GM12878 (cell line): ENCODE results near the gene MLF1. TPM values are rescaled to one million over a fixed set of nuclear protein-coding genes. Genes with fewer than 3 reads are reported as not detected.

ENCODE experiments used
- EZH2 ChIP-seq: IDR thresholded peaks from 2 replicates; pipeline ENCODE4 v1.6.1; 2012; ENCODE audit warnings: low read depth, mild to moderate bottlenecking, control low read depth, inconsistent platforms, low read length, borderline replicate concordance; ENCODE audit not compliant: control insufficient read depth
- FOS ChIP-seq: IDR thresholded peaks from 3 replicates; pipeline ENCODE4 v1.6.1; 2011; ENCODE audit warnings: borderline replicate concordance; ENCODE audit not compliant: insufficient read length; ENCODE audit errors: extremely low read depth
- polyA plus RNA-seq, 11 experiments: library from polyadenylated mRNA; depleted of rRNA in 4 of 11; unstranded in 6 of 11; stranded (reverse) in 5 of 11; fragments of >200 nt; fragmentation: Nextera tagmentation in 4 of 11; fragmentation: Illumina TruSeq in 1 of 11; extraction: Ambion mirVana in 4 of 11; extraction: Trizol in 1 of 11; gene quantifications; 1 replicate in 1 of 11; 2 replicates in 10 of 11; pipeline versions ENCODE4 v1.2.1 to v1.2.3, GENCODE V29; 2011 to 2016; ENCODE audit warnings: inconsistent platforms in 2 of 11, missing spikeins in 2 of 11, low read depth in 1 of 11
- total RNA-seq, 4 experiments: library from RNA; depleted of rRNA in 3 of 4; stranded (reverse); fragments of >200 nt in 3 of 4; fragmentation: Illumina TruSeq in 1 of 4; extraction: Trizol in 1 of 4; gene quantifications; 2 replicates each; pipeline versions ENCODE4 v1.2.1 to v1.2.3, GENCODE V29; 2013 to 2021
- TF ChIP-seq, protein P1 (sequence below): fragments of 450-650 bp; IDR thresholded peaks from 2 replicates; pipeline ENCODE4 v1.6.1; 2017; ENCODE audit warnings: mild to moderate bottlenecking, low read depth, inconsistent platforms; ENCODE audit not compliant: poor library complexity, severe bottlenecking
- TF ChIP-seq, protein P2 (sequence below): fragments of 450-650 bp; IDR thresholded peaks from 2 replicates; pipeline ENCODE4 v1.6.1; 2017; ENCODE audit warnings: mild to moderate bottlenecking, moderate library complexity
- TF ChIP-seq, protein P3 (sequence below): fragments of 450-650 bp; IDR thresholded peaks from 2 replicates; pipeline ENCODE4 v1.6.1; 2017; ENCODE audit warnings: antibody characterized with exemption, mild to moderate bottlenecking, moderate library complexity
- TF ChIP-seq, protein P4 (sequence below): IDR thresholded peaks from 2 replicates; pipeline ENCODE4 v1.6.1; 2012; ENCODE audit warnings: improper control_type of control experiment, low read depth, low read length; ENCODE audit not compliant: insufficient replicate concordance
- TF ChIP-seq, protein P5 (sequence below): fragments of 450-650 bp; conservative IDR thresholded peaks from 2 replicates; pipeline ENCODE4 v1.6.1; 2017; ENCODE audit warnings: mild to moderate bottlenecking, moderate library complexity
- TF ChIP-seq, protein P6 (sequence below): fragments of 450-650 bp; IDR thresholded peaks from 2 replicates; pipeline ENCODE4 v1.6.1; 2018; ENCODE audit warnings: mild to moderate bottlenecking, low read depth, moderate library complexity; ENCODE audit not compliant: partially characterized antibody

The MLF1 gene
- total and polyA plus RNA-seq, 10 of the 15 experiments (the other 5 are each of a cell fraction or from before 2014, with no cell fraction given): 0.19 to 0.69 (median 0.40) TPM; not detected in 2

DNA sequence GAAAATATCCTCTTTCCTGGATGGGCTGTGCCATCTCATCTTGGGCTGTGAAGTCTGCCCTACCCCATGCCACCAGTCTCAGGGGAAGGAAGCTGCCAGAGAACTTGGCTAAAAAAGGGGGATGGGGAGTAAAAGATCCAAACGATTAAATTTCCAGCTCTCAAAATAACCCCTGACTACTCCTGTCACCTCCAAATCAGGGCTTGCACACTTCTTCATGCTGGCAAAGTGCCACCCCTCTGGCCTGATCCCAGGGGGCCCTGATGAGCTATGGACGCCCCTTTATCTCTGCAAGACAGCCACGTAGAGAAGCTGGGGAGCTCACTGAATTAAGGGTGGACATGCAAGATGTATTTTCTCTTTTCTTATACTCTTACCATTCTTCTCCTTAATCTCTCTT lies 1.2 kb upstream of the MLF1 start (continued):
- TF ChIP-seq, protein P1, sequence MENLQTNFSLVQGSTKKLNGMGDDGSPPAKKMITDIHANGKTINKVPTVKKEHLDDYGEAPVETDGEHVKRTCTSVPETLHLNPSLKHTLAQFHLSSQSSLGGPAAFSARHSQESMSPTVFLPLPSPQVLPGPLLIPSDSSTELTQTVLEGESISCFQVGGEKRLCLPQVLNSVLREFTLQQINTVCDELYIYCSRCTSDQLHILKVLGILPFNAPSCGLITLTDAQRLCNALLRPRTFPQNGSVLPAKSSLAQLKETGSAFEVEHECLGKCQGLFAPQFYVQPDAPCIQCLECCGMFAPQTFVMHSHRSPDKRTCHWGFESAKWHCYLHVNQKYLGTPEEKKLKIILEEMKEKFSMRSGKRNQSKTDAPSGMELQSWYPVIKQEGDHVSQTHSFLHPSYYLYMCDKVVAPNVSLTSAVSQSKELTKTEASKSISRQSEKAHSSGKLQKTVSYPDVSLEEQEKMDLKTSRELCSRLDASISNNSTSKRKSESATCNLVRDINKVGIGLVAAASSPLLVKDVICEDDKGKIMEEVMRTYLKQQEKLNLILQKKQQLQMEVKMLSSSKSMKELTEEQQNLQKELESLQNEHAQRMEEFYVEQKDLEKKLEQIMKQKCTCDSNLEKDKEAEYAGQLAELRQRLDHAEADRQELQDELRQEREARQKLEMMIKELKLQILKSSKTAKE: no peak
- TF ChIP-seq, protein P2, sequence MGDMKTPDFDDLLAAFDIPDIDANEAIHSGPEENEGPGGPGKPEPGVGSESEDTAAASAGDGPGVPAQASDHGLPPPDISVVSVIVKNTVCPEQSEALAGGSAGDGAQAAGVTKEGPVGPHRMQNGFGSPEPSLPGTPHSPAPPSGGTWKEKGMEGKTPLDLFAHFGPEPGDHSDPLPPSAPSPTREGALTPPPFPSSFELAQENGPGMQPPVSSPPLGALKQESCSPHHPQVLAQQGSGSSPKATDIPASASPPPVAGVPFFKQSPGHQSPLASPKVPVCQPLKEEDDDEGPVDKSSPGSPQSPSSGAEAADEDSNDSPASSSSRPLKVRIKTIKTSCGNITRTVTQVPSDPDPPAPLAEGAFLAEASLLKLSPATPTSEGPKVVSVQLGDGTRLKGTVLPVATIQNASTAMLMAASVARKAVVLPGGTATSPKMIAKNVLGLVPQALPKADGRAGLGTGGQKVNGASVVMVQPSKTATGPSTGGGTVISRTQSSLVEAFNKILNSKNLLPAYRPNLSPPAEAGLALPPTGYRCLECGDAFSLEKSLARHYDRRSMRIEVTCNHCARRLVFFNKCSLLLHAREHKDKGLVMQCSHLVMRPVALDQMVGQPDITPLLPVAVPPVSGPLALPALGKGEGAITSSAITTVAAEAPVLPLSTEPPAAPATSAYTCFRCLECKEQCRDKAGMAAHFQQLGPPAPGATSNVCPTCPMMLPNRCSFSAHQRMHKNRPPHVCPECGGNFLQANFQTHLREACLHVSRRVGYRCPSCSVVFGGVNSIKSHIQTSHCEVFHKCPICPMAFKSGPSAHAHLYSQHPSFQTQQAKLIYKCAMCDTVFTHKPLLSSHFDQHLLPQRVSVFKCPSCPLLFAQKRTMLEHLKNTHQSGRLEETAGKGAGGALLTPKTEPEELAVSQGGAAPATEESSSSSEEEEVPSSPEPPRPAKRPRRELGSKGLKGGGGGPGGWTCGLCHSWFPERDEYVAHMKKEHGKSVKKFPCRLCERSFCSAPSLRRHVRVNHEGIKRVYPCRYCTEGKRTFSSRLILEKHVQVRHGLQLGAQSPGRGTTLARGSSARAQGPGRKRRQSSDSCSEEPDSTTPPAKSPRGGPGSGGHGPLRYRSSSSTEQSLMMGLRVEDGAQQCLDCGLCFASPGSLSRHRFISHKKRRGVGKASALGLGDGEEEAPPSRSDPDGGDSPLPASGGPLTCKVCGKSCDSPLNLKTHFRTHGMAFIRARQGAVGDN: no peak
- TF ChIP-seq, protein P3, sequence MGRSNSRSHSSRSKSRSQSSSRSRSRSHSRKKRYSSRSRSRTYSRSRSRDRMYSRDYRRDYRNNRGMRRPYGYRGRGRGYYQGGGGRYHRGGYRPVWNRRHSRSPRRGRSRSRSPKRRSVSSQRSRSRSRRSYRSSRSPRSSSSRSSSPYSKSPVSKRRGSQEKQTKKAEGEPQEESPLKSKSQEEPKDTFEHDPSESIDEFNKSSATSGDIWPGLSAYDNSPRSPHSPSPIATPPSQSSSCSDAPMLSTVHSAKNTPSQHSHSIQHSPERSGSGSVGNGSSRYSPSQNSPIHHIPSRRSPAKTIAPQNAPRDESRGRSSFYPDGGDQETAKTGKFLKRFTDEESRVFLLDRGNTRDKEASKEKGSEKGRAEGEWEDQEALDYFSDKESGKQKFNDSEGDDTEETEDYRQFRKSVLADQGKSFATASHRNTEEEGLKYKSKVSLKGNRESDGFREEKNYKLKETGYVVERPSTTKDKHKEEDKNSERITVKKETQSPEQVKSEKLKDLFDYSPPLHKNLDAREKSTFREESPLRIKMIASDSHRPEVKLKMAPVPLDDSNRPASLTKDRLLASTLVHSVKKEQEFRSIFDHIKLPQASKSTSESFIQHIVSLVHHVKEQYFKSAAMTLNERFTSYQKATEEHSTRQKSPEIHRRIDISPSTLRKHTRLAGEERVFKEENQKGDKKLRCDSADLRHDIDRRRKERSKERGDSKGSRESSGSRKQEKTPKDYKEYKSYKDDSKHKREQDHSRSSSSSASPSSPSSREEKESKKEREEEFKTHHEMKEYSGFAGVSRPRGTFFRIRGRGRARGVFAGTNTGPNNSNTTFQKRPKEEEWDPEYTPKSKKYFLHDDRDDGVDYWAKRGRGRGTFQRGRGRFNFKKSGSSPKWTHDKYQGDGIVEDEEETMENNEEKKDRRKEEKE: no peak
- TF ChIP-seq, protein P4, sequence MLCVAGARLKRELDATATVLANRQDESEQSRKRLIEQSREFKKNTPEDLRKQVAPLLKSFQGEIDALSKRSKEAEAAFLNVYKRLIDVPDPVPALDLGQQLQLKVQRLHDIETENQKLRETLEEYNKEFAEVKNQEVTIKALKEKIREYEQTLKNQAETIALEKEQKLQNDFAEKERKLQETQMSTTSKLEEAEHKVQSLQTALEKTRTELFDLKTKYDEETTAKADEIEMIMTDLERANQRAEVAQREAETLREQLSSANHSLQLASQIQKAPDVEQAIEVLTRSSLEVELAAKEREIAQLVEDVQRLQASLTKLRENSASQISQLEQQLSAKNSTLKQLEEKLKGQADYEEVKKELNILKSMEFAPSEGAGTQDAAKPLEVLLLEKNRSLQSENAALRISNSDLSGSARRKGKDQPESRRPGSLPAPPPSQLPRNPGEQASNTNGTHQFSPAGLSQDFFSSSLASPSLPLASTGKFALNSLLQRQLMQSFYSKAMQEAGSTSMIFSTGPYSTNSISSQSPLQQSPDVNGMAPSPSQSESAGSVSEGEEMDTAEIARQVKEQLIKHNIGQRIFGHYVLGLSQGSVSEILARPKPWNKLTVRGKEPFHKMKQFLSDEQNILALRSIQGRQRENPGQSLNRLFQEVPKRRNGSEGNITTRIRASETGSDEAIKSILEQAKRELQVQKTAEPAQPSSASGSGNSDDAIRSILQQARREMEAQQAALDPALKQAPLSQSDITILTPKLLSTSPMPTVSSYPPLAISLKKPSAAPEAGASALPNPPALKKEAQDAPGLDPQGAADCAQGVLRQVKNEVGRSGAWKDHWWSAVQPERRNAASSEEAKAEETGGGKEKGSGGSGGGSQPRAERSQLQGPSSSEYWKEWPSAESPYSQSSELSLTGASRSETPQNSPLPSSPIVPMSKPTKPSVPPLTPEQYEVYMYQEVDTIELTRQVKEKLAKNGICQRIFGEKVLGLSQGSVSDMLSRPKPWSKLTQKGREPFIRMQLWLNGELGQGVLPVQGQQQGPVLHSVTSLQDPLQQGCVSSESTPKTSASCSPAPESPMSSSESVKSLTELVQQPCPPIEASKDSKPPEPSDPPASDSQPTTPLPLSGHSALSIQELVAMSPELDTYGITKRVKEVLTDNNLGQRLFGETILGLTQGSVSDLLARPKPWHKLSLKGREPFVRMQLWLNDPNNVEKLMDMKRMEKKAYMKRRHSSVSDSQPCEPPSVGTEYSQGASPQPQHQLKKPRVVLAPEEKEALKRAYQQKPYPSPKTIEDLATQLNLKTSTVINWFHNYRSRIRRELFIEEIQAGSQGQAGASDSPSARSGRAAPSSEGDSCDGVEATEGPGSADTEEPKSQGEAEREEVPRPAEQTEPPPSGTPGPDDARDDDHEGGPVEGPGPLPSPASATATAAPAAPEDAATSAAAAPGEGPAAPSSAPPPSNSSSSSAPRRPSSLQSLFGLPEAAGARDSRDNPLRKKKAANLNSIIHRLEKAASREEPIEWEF: no peak
- TF ChIP-seq, protein P5, sequence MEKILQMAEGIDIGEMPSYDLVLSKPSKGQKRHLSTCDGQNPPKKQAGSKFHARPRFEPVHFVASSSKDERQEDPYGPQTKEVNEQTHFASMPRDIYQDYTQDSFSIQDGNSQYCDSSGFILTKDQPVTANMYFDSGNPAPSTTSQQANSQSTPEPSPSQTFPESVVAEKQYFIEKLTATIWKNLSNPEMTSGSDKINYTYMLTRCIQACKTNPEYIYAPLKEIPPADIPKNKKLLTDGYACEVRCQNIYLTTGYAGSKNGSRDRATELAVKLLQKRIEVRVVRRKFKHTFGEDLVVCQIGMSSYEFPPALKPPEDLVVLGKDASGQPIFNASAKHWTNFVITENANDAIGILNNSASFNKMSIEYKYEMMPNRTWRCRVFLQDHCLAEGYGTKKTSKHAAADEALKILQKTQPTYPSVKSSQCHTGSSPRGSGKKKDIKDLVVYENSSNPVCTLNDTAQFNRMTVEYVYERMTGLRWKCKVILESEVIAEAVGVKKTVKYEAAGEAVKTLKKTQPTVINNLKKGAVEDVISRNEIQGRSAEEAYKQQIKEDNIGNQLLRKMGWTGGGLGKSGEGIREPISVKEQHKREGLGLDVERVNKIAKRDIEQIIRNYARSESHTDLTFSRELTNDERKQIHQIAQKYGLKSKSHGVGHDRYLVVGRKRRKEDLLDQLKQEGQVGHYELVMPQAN: no peak
- TF ChIP-seq EZH2 (no peak), FOS (no peak)
- TF ChIP-seq, protein P6, sequence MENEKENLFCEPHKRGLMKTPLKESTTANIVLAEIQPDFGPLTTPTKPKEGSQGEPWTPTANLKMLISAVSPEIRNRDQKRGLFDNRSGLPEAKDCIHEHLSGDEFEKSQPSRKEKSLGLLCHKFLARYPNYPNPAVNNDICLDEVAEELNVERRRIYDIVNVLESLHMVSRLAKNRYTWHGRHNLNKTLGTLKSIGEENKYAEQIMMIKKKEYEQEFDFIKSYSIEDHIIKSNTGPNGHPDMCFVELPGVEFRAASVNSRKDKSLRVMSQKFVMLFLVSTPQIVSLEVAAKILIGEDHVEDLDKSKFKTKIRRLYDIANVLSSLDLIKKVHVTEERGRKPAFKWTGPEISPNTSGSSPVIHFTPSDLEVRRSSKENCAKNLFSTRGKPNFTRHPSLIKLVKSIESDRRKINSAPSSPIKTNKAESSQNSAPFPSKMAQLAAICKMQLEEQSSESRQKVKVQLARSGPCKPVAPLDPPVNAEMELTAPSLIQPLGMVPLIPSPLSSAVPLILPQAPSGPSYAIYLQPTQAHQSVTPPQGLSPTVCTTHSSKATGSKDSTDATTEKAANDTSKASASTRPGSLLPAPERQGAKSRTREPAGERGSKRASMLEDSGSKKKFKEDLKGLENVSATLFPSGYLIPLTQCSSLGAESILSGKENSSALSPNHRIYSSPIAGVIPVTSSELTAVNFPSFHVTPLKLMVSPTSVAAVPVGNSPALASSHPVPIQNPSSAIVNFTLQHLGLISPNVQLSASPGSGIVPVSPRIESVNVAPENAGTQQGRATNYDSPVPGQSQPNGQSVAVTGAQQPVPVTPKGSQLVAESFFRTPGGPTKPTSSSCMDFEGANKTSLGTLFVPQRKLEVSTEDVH: no peak
